Measurements from ENCODE around the gene PYY.

PYY gene

GRCh38 chr17:43952724-43953666, 745 bp downstream of the PYY start:
- no peak for TF ChIP-seq CTCF (IDR thresholded peaks at IDR 0.05; ENCODE audit: extremely low read depth, missing control alignments)
- no peak for DNase-seq (ENCODE audit: low spot score)

DNA sequence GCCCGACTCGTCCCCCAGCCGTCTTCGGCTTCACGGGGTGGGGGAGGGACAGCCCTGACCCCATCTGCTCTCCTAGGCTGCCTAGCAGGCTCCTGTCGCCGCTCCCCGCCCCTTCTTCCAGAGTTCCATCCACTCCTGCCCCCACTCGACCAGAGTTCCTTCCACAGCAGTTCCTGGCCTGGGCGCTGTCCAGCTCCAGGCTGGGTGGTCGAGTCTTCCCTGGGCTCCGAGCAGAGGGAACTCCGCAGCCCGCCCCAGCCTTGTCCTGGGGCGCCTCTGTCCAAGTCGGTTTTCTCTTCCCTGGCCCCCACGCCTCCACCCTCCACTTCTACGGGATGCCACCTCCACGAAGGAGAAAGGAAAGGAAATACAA, 1.4 kb downstream of the PYY start:
- no peak for DNase-seq (ENCODE audit: low spot score)
- TF ChIP-seq CTCF (IDR thresholded peaks at IDR 0.05; ENCODE audit: extremely low read depth, missing control alignments) = no peak

GRCh38 chr17:43951750-43952149, 2.0 kb downstream of the PYY start:
- no peak for TF ChIP-seq CTCF (IDR thresholded peaks at IDR 0.05; ENCODE audit: extremely low read depth, missing control alignments)
- DNase-seq (ENCODE audit: low spot score) = no peak

DNA sequence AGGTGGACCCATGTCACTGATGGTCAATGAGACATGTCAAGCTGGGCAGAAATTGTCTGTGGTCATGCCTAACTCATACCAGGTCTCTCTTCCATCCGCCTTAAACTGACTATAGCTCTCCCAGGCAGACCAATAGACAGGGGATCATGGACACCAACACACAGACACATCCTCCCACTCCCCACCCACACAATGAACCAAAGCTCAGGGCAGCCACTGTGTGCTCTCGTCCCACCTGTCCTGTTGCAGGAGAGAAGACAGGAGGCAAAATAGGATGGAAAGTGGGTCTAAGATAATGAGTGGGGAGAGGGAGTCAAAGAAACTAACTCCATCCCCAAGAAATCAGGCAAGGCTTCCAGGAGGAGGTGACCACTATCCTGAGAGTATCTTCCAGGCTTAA, 3.2 kb downstream of the PYY start:
- no peak for TF ChIP-seq CTCF (IDR thresholded peaks at IDR 0.05; ENCODE audit: extremely low read depth, missing control alignments)
- DNase-seq (ENCODE audit: low spot score) = no peak

DNA sequence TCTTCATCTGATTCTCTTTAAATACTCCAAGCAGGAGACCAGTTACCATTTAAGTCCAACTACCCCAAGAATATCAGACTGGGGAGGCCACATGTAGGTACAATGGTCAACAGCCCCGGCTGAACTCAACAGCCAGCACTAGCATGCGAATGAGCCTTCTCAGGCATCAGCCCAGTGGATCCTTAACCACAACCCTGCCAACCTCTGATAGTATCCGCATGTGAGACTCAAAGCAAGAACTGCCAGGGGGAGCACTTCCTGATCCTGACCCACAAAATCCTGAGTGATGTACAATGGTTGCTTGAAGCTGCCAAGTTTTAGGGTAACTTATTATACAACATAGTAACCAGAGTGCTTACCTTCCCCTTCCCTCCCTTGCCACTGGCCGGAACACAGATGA, 4.0 kb downstream of the PYY start:
- no peak for TF ChIP-seq CTCF (IDR thresholded peaks at IDR 0.05; ENCODE audit: extremely low read depth, missing control alignments)
- no peak for DNase-seq (ENCODE audit: low spot score)

DNA sequence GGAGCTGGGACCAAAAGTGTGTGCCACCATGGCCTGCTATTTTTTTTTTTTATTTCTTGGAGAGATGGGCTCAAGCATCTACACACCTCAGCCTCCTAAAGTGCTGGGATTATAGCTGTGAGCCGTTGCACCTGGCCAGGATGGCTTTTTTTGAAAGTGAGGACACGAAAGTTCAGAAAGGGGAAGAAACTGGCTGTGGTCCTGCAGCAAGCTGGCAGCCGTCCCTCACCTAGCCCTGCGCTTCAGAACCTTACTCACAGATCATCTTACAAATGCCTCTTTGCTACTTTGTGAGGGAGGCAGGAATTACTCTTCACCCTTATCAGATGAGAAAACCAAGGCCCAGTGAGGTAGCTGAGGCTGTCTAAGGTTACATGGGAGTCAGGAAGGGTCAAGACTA, 7.0 kb downstream of the PYY start:
- no peak for TF ChIP-seq CTCF (IDR thresholded peaks at IDR 0.05; ENCODE audit: extremely low read depth, missing control alignments)
- no peak for DNase-seq (ENCODE audit: low spot score)

- DNase-seq (ENCODE audit: low spot score) = no peak
- no peak for TF ChIP-seq CTCF (IDR thresholded peaks at IDR 0.05; ENCODE audit: extremely low read depth, missing control alignments)
Measured at GRCh38 chr17:43945074-43945829, 8.5 kb downstream of the PYY start.
